C4-2B (cell line): ENCODE measurements around the gene NUB1.

Source experiments
- H3K27ac ChIP-seq: fragments of 450-650 bp; 2 replicates; pipeline ENCODE4 v1.5.1; 2017
- ZFX ChIP-seq: fragments of 450-650 bp; IDR thresholded peaks from 2 replicates; pipeline ENCODE4 v1.6.1; 2017
- TF ChIP-seq, protein P1 (sequence below): fragments of 450-650 bp; conservative IDR thresholded peaks from 2 replicates; pipeline ENCODE4 v1.5.1; 2017; ENCODE audit warnings: mild to moderate bottlenecking

Gene NUB1

GRCh38 chr7:151340794-151341356 lies 737 bp upstream of the NUB1 start:
- H3K27ac ChIP-seq = peak overlapping the region; percentile 70; the same call in 1 of the 2 replicates
- TF ChIP-seq ZFX = no peak

DNA sequence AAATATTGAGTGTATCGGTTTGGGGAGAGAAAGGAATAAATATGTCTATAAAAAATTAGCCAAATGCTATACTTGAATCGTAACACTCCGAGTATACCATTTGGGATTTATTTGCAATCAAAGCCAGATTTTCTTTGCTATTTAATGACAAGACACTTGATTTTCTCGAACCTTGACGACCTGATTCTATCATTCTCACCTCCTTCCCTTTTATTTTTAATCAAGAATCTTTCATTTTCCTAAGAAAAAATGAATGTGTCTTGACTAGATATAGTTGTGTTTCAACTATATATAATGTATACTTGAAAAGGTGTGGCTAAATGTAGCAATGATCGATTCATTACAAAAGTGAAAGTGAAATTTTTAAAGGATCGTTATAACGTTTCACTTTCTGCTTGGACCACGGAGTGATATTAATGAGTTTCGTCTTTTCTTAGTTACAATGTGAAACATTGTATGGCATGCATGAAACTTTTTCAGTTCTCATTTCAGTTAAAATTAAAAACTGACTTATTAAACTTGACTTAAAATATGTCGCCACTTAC lies 562 bp downstream of the NUB1 start:
- peak overlapping the region; percentile 70 for H3K27ac ChIP-seq
- peak; percentile 11 for TF ChIP-seq ZFX
- TF ChIP-seq, protein P1, sequence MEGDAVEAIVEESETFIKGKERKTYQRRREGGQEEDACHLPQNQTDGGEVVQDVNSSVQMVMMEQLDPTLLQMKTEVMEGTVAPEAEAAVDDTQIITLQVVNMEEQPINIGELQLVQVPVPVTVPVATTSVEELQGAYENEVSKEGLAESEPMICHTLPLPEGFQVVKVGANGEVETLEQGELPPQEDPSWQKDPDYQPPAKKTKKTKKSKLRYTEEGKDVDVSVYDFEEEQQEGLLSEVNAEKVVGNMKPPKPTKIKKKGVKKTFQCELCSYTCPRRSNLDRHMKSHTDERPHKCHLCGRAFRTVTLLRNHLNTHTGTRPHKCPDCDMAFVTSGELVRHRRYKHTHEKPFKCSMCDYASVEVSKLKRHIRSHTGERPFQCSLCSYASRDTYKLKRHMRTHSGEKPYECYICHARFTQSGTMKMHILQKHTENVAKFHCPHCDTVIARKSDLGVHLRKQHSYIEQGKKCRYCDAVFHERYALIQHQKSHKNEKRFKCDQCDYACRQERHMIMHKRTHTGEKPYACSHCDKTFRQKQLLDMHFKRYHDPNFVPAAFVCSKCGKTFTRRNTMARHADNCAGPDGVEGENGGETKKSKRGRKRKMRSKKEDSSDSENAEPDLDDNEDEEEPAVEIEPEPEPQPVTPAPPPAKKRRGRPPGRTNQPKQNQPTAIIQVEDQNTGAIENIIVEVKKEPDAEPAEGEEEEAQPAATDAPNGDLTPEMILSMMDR = no peak

GRCh38 chr7:151342811-151343210 lies 1.2 kb downstream of the NUB1 start:
- no peak for TF ChIP-seq ZFX
- TF ChIP-seq, protein P1 = no peak; the same call in 1 of the 2 replicates
- no peak overlapping the region for H3K27ac ChIP-seq

- no peak overlapping the region for H3K27ac ChIP-seq
- TF ChIP-seq ZFX = no peak
- TF ChIP-seq, protein P1 = no peak
Observed at GRCh38 chr7:151343516-151343915, 1.9 kb downstream of the NUB1 start.

- TF ChIP-seq ZFX = no peak
- TF ChIP-seq, protein P1 = no peak
- no peak overlapping the region for H3K27ac ChIP-seq
Observed at GRCh38 chr7:151345576-151346469, 4.2 kb downstream of the NUB1 start.

DNA sequence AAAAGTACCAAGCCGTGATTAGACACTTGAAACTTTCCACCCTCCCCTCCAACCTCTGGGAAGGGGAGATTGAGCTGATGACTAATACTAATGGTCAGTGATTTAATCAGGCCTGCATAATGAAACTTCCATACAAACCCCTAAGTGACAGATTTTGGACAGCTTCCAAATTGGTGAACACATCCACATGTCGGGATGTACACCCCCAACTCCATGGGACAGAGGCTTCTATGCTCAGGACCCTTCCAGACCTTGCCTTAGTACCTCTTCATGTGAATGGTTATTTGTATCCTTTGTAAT lies 4.8 kb downstream of the NUB1 start:
- TF ChIP-seq ZFX = no peak
- TF ChIP-seq, protein P1 = no peak
- no peak overlapping the region for H3K27ac ChIP-seq

DNA sequence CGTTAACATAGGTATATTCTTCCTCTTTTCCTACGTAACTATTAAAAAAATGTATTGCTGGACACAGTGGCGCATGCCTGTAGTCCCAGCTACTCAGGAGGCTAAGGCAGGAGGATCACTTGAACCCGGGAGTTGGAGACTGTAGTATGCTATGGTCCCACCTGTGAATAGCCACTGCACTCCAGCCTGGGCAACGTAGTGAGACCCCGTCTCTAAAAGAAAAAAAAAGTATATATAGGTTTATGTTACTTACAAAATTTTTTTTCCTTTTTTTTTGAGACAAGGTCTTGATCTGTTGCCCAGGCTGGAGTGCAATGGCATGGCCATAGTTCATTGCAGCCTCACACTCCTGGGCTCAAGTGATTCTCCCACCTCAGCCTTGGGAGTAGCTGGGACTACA lies 5.6 kb downstream of the NUB1 start:
- TF ChIP-seq, protein P1 = no peak
- no peak for TF ChIP-seq ZFX
- H3K27ac ChIP-seq = no peak overlapping the region
